GM12865 (cell line): ENCODE results near the gene CLPX.
"Not testable (repeated sequence)": the region's sequence is repeated elsewhere in the genome, so short reads cannot be mapped to it uniquely, and the experiment has no call there.

ENCODE experiments used
- DNase-seq: peaks from one replicate; pipeline ENCODE4 v3.0.0; 2010; ENCODE audit warnings: low read depth
- H3K4me3 ChIP-seq: 2 replicates; pipeline ENCODE4 v1.5.1; 2011; ENCODE audit warnings: mild to moderate bottlenecking, low read depth, low read length, control low read depth
- TF ChIP-seq, protein P1 (sequence below): IDR thresholded peaks from 2 replicates; pipeline ENCODE4 v1.5.1; 2011; ENCODE audit warnings: low read length, control low read depth, low read depth, inconsistent platforms; ENCODE audit not compliant: insufficient read depth; ENCODE audit errors: missing control alignments

CLPX gene

DNA sequence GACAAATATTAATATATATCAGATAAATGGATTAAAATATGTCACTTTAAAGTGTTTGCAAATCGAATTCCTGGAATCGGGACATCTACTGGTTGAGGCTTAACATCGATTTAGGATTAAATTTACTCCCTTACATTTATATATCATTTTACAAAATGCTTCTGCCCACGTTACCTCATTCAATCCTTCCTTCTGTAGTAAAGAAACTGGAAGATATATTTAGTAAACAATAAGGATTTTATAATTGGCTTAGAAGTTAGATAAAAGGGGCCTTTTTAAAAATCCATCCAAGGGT is 1.3 kb downstream of the CLPX start:
- no peak for DNase-seq
- TF ChIP-seq, protein P1, sequence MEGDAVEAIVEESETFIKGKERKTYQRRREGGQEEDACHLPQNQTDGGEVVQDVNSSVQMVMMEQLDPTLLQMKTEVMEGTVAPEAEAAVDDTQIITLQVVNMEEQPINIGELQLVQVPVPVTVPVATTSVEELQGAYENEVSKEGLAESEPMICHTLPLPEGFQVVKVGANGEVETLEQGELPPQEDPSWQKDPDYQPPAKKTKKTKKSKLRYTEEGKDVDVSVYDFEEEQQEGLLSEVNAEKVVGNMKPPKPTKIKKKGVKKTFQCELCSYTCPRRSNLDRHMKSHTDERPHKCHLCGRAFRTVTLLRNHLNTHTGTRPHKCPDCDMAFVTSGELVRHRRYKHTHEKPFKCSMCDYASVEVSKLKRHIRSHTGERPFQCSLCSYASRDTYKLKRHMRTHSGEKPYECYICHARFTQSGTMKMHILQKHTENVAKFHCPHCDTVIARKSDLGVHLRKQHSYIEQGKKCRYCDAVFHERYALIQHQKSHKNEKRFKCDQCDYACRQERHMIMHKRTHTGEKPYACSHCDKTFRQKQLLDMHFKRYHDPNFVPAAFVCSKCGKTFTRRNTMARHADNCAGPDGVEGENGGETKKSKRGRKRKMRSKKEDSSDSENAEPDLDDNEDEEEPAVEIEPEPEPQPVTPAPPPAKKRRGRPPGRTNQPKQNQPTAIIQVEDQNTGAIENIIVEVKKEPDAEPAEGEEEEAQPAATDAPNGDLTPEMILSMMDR, result no peak
- H3K4me3 ChIP-seq, result peak overlapping the region; percentile 91

DNA sequence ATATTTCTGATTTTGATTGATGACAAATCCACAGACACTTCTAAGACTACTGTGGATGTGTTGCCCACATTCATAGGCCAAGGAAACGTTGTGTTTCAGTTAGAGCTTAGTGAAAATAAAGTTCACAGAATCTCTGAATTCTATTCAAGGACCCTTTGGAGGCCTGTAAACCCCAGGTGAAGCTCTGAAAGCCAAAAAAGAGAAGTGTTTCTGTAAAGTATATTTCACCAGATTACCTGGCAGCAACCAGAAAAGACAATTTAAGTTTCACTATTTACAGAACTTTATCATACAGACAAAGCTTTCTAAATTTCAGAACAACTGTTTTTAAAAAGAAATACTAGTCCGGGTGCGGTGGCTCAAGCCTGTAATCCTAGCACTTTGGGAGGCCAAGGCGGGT is 2.6 kb downstream of the CLPX start:
- DNase-seq, result peak; percentile 41
- H3K4me3 ChIP-seq, result peak overlapping the region; percentile 91
- TF ChIP-seq, protein P1, result no peak

DNA sequence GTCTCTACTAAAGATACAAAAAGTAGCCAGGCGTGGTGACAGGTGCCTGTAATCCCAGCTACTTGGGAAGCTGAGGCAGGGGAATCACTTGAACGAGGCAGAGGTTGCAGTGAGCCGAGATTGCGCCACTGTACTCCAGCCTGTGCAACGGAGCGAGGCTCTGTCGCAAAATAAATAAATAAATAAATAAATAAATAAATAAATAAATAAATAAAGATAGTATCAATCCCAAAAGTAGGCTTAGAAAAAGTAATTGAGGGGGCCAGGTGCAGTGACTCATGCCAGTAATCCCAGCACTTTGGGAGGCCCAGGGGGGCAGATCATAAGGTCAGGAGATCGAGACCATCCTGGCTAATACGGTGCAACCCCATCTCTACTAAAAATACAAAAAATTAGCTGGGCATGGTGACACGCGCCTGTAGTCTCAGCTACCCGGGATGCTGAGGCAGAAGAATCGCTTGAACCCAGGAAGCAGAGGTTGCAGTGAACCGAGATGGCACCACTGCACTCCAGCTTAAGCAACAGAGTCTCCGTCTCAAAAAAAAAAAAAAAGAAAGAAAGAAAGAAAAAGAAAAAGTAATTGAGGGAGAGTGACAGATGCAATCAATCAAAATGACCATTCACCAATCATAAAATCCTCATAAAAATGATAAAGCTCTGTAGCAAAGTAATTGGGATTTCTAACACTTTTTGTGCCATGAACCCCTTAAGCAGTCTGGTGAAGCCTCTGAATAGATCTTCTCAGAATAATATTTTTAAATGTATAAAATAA is 3.4 kb downstream of the CLPX start:
- H3K4me3 ChIP-seq, DNase-seq: not testable (repeated sequence)

DNA sequence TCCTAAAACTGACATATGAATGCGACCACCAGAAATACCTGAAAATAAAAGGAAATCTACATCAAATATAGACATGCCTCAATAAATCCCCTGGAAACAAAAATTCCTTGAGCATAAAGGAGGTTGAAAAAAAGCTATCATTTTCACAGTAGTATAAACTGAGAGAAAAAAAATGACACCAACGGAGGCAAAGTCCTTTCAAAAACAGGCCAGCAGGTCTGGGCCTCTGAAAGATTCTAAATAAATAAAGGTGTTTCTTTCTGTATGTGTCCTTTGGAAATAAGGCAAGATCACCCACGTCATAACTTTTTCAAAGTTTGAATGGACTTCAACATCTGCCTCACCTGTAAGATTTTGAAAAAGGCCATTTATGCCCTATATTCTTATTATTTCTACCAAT is 5.0 kb downstream of the CLPX start:
- no peak for DNase-seq
- TF ChIP-seq, protein P1, result no peak
- H3K4me3 ChIP-seq, result no peak overlapping the region

DNA sequence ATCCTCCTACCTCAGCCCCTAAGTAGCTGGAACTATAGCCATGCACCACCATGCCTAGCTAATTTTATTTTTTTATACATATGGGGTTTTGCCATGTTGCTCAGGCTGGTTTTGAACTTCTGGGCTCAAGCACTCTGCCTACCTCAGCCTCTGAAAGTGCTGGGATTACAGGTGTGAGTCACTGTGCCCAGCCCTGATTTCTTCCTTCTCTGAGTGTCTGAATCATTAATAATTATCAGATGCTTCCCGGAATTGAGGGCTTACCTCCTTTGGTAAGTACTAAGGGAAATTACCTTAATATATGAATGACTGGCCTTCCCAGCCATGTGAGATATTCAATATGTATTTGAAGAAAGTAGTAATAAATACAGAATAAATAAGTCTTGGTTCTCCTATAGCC is 7.2 kb downstream of the CLPX start:
- no peak for DNase-seq
- no peak overlapping the region for H3K4me3 ChIP-seq
- TF ChIP-seq, protein P1, result no peak

DNA sequence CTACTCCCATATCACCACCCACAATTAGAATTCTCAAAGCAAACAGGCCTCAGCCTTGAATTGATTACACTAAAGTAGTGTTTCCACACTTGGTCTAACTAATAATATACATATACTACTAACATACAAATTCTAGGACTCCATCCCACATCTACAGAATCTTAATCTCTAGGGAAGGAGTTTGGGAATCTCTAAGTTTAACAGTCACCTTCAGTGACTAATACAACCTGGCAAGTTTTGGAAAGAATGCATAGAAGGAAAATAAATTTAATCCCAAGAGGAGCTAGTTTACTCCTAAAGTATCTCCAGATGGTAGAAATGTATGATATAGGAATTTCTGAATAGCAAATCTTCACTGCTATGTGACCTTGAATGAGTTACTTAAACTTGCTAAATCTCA is 9.1 kb downstream of the CLPX start:
- DNase-seq, result no peak
- TF ChIP-seq, protein P1, result no peak
- H3K4me3 ChIP-seq, result no peak overlapping the region

DNA sequence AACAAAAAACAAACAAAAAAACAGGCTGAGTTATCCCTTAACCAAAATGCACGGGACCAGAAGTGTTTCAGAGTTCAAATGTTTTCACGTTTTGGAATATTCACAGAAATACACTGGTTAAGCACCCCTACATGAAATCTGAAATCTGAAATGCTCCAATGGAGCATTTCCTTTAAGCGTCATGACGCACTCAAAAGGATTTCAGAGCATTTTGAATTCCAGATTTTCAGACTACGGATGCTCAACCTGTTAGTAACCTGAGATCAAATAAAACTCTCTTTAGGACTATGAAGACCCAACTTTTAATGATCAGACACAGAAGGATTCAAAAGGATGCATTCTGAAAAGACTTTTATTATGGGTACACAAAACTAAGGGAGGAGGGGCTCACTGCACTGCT is 9.6 kb downstream of the CLPX start:
- no peak overlapping the region for H3K4me3 ChIP-seq
- no peak for DNase-seq
- TF ChIP-seq, protein P1, result no peak
